HepG2 (cell line): ENCODE data around the gene CLDN22. TPM values are rescaled to one million over a fixed set of nuclear protein-coding genes. Genes with fewer than 3 reads are reported as not detected.

Experiments used
- ATAC-seq: fragments of 200-7000 bp; cut with Tn5 transposase; 3 replicates; pipeline ENCODE4 v1.9.1; 2020; ENCODE audit warnings: mild to moderate bottlenecking, moderate library complexity
- BruUV-seq: library from RNA; stranded (reverse); fragments of 400-500 nt; replicated peaks from 2 replicates; lab custom pipeline; 2021; lab: Mats Ljungman, UMichigan
- CTCF ChIA-PET: fragments of 300-600 bp; formaldehyde crosslinking; extraction: SDS; loops from one replicate; lab custom pipeline; 2021; ENCODE audit warnings: low total read pairs, inconsistent platforms, low intra/inter-chr PET ratio; lab: Yijun Ruan, JAX
- POLR2A ChIA-PET: fragments of 350-600 bp; sonication (Branson Sonifier 250); formaldehyde crosslinking; loops from one replicate; lab custom pipeline; 2020; ENCODE audit warnings: antibody characterized with exemption, inconsistent platforms; lab: Yijun Ruan, JAX
- DNase-seq: peaks from one replicate; pipeline ENCODE4 v3.0.0-alpha.2; 2015; ENCODE audit warnings: low spot score
- FAIRE-seq: peaks from 3 replicates; lab custom pipeline; 2011; peaks lifted over from hg19 to GRCh38; lab: Jason Lieb, UNC
- H2AFZ ChIP-seq: one replicate; pipeline ENCODE4 v1.6.1; 2011; ENCODE audit warnings: low read length, inconsistent platforms
- H3K27ac ChIP-seq: fragments of 300-600 bp; 3 replicates; pipeline ENCODE4 v1.8.0; 2011; ENCODE audit warnings: mixed run types, mild to moderate bottlenecking, mixed read lengths, low read length, inconsistent platforms; ENCODE audit not compliant: insufficient read depth; ENCODE audit errors: extremely low read length
- H3K27me3 ChIP-seq, 2 experiments: fragments of 200-600 bp in 1 of 2; 2 replicates in 1 of 2; 3 replicates in 1 of 2; pipeline versions ENCODE4 v1.6.0 to v1.8.0; 2011; ENCODE audit warnings: low read length in 2 of 2, mild to moderate bottlenecking in 2 of 2, moderate library complexity in 2 of 2, inconsistent platforms in 1 of 2; ENCODE audit not compliant: insufficient read depth in 2 of 2, control insufficient read depth in 1 of 2
- H3K36me3 ChIP-seq, 2 experiments: fragments of 200-600 bp in 1 of 2; replicated peaks in 1 of 2; 2 replicates in 1 of 2; 3 replicates in 1 of 2; pipeline versions ENCODE4 v1.5.1 to v1.8.0; 2011; ENCODE audit warnings: low read length in 2 of 2, inconsistent platforms in 1 of 2; ENCODE audit not compliant: insufficient read depth in 2 of 2, control insufficient read depth in 1 of 2
- H3K4me1 ChIP-seq: 2 replicates; pipeline ENCODE4 v1.5.1; 2012; ENCODE audit warnings: low read length, inconsistent platforms; ENCODE audit not compliant: insufficient read depth
- H3K4me2 ChIP-seq: 2 replicates; pipeline ENCODE4 v1.6.0; 2011; ENCODE audit warnings: low read depth, low read length, inconsistent platforms
- H3K4me3 ChIP-seq, 3 experiments: fragments of 200-600 bp in 1 of 3; sonication (generic), shearing (Covaris generic) in 1 of 3; replicated peaks in 1 of 3; 2 replicates each; pipeline ENCODE4 v1.5.1; 2011 to 2016; ENCODE audit warnings: low read length in 3 of 3, inconsistent platforms in 2 of 3, low read depth in 2 of 3, mild to moderate bottlenecking in 2 of 3, control low read depth in 1 of 3, mixed read lengths in 1 of 3; ENCODE audit not compliant: insufficient read depth in 1 of 3
- H3K79me2 ChIP-seq: one replicate; pipeline ENCODE4 v1.6.1; 2011; ENCODE audit warnings: low read length, inconsistent platforms; ENCODE audit not compliant: insufficient read depth
- H3K9ac ChIP-seq: 2 replicates; pipeline ENCODE4 v1.6.0; 2011; ENCODE audit warnings: mild to moderate bottlenecking, low read depth, low read length, inconsistent platforms; ENCODE audit not compliant: insufficient read depth
- H3K9me3 ChIP-seq: 2 replicates; pipeline ENCODE4 v1.5.1; 2012; ENCODE audit warnings: mild to moderate bottlenecking, low read length
- H4K20me1 ChIP-seq: 2 replicates; pipeline ENCODE4 v1.6.0; 2011; ENCODE audit warnings: inconsistent platforms, mild to moderate bottlenecking, low read length, moderate library complexity; ENCODE audit not compliant: insufficient read depth
- ATF4 ChIP-seq, 2 experiments: fragments of 450-650 bp in 1 of 2; sonication (generic) in 1 of 2; formaldehyde crosslinking; IDR thresholded peaks; 2 replicates each; pipeline versions ENCODE4 v1.5.0 to v1.8.0; 2020 to 2022; ENCODE audit warnings: mild to moderate bottlenecking in 1 of 2, missing genetic modification reagents in 1 of 2
- CENPBD1 ChIP-seq: sonication (generic); formaldehyde crosslinking; IDR thresholded peaks from 2 replicates; pipeline ENCODE4 v1.8.0; 2022; ENCODE audit warnings: missing genetic modification reagents, low read depth, mild to moderate bottlenecking, borderline replicate concordance
- CTCF ChIP-seq: sonication (generic); formaldehyde crosslinking; IDR thresholded peaks from 2 replicates; pipeline ENCODE4 v1.5.0; 2020; ENCODE audit warnings: mild to moderate bottlenecking, missing genetic modification reagents, moderate library complexity
- ZNF687 ChIP-seq: sonication (generic); formaldehyde crosslinking; IDR thresholded peaks from 2 replicates; pipeline ENCODE4 v1.5.1; 2020; ENCODE audit warnings: mild to moderate bottlenecking, missing genetic modification reagents, moderate library complexity
- WGBS: methylation state at CpG from one replicate; pipeline ENCODE4 v1.1.6; 2017; ENCODE audit warnings: low lambda C conversion rate; 5-methylcytosine and 5-hydroxymethylcytosine counted together
- in situ Hi-C: cut with HindIII; loops from 2 replicates; pipeline ENCODE4 v1.10.0; 2017; ENCODE audit warnings: low pct_unique_long_range_greater_than_20kb; ENCODE audit not compliant: extremely low pct_ligation_motif_present
- intact Hi-C: fragments of 100-400 bp; cut with micrococcal nuclease; formaldehyde crosslinking; loops from one replicate; pipeline ENCODE4 v1.10.0; 2022; ENCODE audit not compliant: unreplicated experiment
- polyA plus RNA-seq, 8 experiments: library from polyadenylated mRNA; depleted of rRNA in 3 of 8; stranded (reverse) in 7 of 8; unstranded in 1 of 8; fragments of >200 nt; fragmentation: Illumina TruSeq in 4 of 8; extraction: Trizol in 4 of 8; gene quantifications; 2 replicates each; pipeline versions ENCODE4 v1.2.1 to v1.2.3, GENCODE V29; 2011 to 2016; ENCODE audit warnings: low read depth in 4 of 8, missing spikeins in 1 of 8, mixed read lengths in 1 of 8; ENCODE audit not compliant: insufficient read depth in 1 of 8
- total RNA-seq, 5 experiments: library from RNA; depleted of rRNA; stranded (reverse); fragments of >200 nt; fragmentation: Illumina TruSeq; extraction: Trizol; gene quantifications; 2 replicates each; pipeline ENCODE4 v1.2.3, GENCODE V29; 2016; ENCODE audit warnings: low read depth in 1 of 5

The CLDN22 gene
- total and polyA plus RNA-seq, 2 of the 13 experiments (the other 11 are each of a cell fraction or from before 2014, with no cell fraction given): 0.07 TPM; not detected in 1

- ATAC-seq (peak; percentile 14; the same call in 1 of the 3 replicates), FAIRE-seq (no peak)
Measured at GRCh38 chr4:183364025-183364424, 43.9 kb upstream of the CLDN22 start.

More at GRCh38 chr4:183364025-183364424, 43.9 kb upstream of the CLDN22 start:
- Histone ChIP-seq H2AFZ (peak overlapping the region; percentile 48), H3K36me3 (no peaks in the 10 kb centered on the region), H3K9me3 (no peaks in the 10 kb centered on the region), H3K9ac (no peak overlapping the region), H3K4me3 (no peak overlapping the region), H3K79me2 (no peaks in the 10 kb centered on the region), H3K4me1 (peaks cover 33% of the 10 kb centered on the region), H4K20me1 (no peaks in the 10 kb centered on the region), H3K27ac (no peak overlapping the region), H3K4me2 (no peak overlapping the region), H3K27me3 (no peaks in the 10 kb centered on the region)
- in situ Hi-C loops (no loop called here), intact Hi-C loops (loop anchor here (2.0 to 5.0 kb wide), 2 partner anchors 33 to 43 kb away; no protein-coding TSS in a partner anchor)
- ChIA-PET CTCF (no interaction called here), POLR2A (no interaction called here)
- no peak for DNase-seq
- no TSS peak for BruUV-seq
- 50% methylated on average over 10 of the region's 10 CpGs for WGBS
- 0 out of 2 replicates have a peak, but pooled peaks have one; percentile 14 for TF ChIP-seq ZNF687 (CRISPR knock-in tag)
- no peak for TF ChIP-seq CENPBD1 (CRISPR knock-in tag)
- TF ChIP-seq CTCF: peak; percentile 32
- peak in 1 of 2 experiments; percentile 73; a peak in 2 of 4 replicates for TF ChIP-seq ATF4 (CRISPR knock-in tag; IDR thresholded peaks at IDR 0.05)
